Colonic mucosa (tissue), 4 donors: ENCODE measurements around the gene AEBP2. TPM values are rescaled to one million over a fixed set of nuclear protein-coding genes. Genes with fewer than 3 reads are reported as not detected.
"Not testable (repeated sequence)": the region's sequence is repeated elsewhere in the genome, so short reads cannot be mapped to it uniquely, and the experiment has no call there.

ENCODE experiments used
- DNase-seq: peaks from one replicate; pipeline ENCODE4 v3.0.0-alpha.2; 2020
- H3K27ac ChIP-seq: fragments of 200-600 bp; one replicate; pipeline ENCODE4 v1.8.0; 2021
- H3K27me3 ChIP-seq: fragments of 200-600 bp; one replicate; pipeline ENCODE4 v1.8.0; 2021
- H3K36me3 ChIP-seq: fragments of 200-600 bp; one replicate; pipeline ENCODE4 v1.8.0; 2021
- H3K4me1 ChIP-seq: fragments of 200-600 bp; one replicate; pipeline ENCODE4 v1.8.0; 2021; ENCODE audit warnings: mild to moderate bottlenecking
- H3K4me3 ChIP-seq: fragments of 200-600 bp; one replicate; pipeline ENCODE4 v1.8.0; 2021
- H3K9ac ChIP-seq, 2 donors: one replicate each; pipeline ENCODE4 v1.7.0; 2013; ENCODE audit warnings: control low read depth in 2 of 2, low read depth in 2 of 2, low read length in 2 of 2
- H3K9me3 ChIP-seq: fragments of 200-600 bp; one replicate; pipeline ENCODE4 v1.8.0; 2021
- CTCF ChIP-seq: fragments of 200-600 bp; IDR thresholded peaks from one replicate; pipeline ENCODE4 v1.8.0; 2022; ENCODE audit warnings: antibody characterized with exemption, mild to moderate bottlenecking
- intact Hi-C: fragments of 100-400 bp; cut with DNase I; formaldehyde crosslinking; loops from one replicate; pipeline ENCODE4 v1.14.1; 2022
- total RNA-seq, 2 donors: library from RNA; stranded (reverse); fragmentation: NEBNext Ultra II Directional in 1 of 2; extraction: Animal tissue kit (Norgen Biotek cat#: 25700) in 1 of 2; gene quantifications; one replicate each; pipeline ENCODE4 v1.2.1, GENCODE V29; 2021
- donor health status: healthy.
- donor health status: DM: no; HTN: no; CAD: no.
- donor health status: DM: no; HTN: no; CAD: no.

AEBP2 gene
- 10 to 100 TPM; 25.5 to 37.7 TPM for total RNA-seq

- Histone ChIP-seq H3K4me3 (peak within 1 kb of the TSS; percentile 66), H3K9ac (peak within 1 kb of the TSS; percentile 52 to 91), H3K9me3 (no peaks in the 10 kb centered on the region), H3K4me1 (no peaks in the 10 kb centered on the region), H3K36me3 (no peaks in the 10 kb centered on the region), H3K27ac (peak within 1 kb of the TSS; percentile 73), H3K27me3 (no peaks in the 10 kb centered on the region)
- peak; percentile 87 for DNase-seq
- TF ChIP-seq CTCF: no peak
- intact Hi-C loops: no loop called here
These were observed at the start of gene AEBP2 for GRCh38 chr12:19439059-19440018. AEBP2 (plus strand) TSS chr12:19439492; CDS start chr12:19439700, 208 bp downstream.

GRCh38 chr12:19390051-19390598, 49.2 kb upstream of the AEBP2 start:
- no peaks in the 10 kb centered on the region for H3K9me3 ChIP-seq
- no peak overlapping the region for H3K27ac ChIP-seq
- TF ChIP-seq CTCF: no peak
- H3K36me3 ChIP-seq: no peaks in the 10 kb centered on the region
- no peaks in the 10 kb centered on the region for H3K4me1 ChIP-seq
- H3K9ac ChIP-seq: no peak overlapping the region
- H3K27me3 ChIP-seq: no peaks in the 10 kb centered on the region
- no peak for DNase-seq
- no peak overlapping the region for H3K4me3 ChIP-seq
- intact Hi-C loops: no loop called here

- H3K9me3 ChIP-seq, H3K36me3 ChIP-seq, H3K9ac ChIP-seq, intact Hi-C loops, DNase-seq, H3K4me1 ChIP-seq, H3K27ac ChIP-seq, H3K27me3 ChIP-seq, H3K4me3 ChIP-seq: not testable (repeated sequence)
These were observed 46.6 kb upstream of the AEBP2 start for GRCh38 chr12:19392644-19393043.

- H3K9ac ChIP-seq: no peak overlapping the region
- DNase-seq: no peak
- TF ChIP-seq CTCF: no peak
- no peak overlapping the region for H3K27ac ChIP-seq
- H3K9me3 ChIP-seq: no peaks in the 10 kb centered on the region
- no peaks in the 10 kb centered on the region for H3K4me1 ChIP-seq
- H3K27me3 ChIP-seq: no peaks in the 10 kb centered on the region
- no peak overlapping the region for H3K4me3 ChIP-seq
- intact Hi-C loops: no loop called here
- H3K36me3 ChIP-seq: no peaks in the 10 kb centered on the region
These were observed 44.9 kb upstream of the AEBP2 start for GRCh38 chr12:19394385-19394784.

GRCh38 chr12:19397534-19397933, 41.8 kb upstream of the AEBP2 start:
- Histone ChIP-seq H3K27ac (no peak overlapping the region), H3K4me3 (no peak overlapping the region), H3K9ac (no peak overlapping the region), H3K27me3 (no peaks in the 10 kb centered on the region), H3K9me3 (no peaks in the 10 kb centered on the region), H3K36me3 (no peaks in the 10 kb centered on the region), H3K4me1 (no peaks in the 10 kb centered on the region)
- intact Hi-C loops: no loop called here
- TF ChIP-seq CTCF: no peak
- DNase-seq: no peak
